ENCODE results near the gene LRRC8E.

GRCh38 chr19:7927605-7928333 lies 39.5 kb downstream of the LRRC8E start:
- TF ChIP-seq POLR2AphosphoS5 (IDR thresholded peaks at IDR 0.05; ENCODE audit: low read depth, low read length) (no peak; the same call in 1 of the 2 replicates), SIN3A (IDR thresholded peaks at IDR 0.05; ENCODE audit: borderline replicate concordance, insufficient read depth, low read length) (no peak), REST (IDR thresholded peaks at IDR 0.05; ENCODE audit: insufficient read depth in 1 of 2, low read depth in 2 of 2, low read length in 2 of 2) (no peak), TAF1 (IDR thresholded peaks at IDR 0.05; ENCODE audit: borderline replicate concordance, insufficient read depth, low read length) (0 out of 2 replicates have a peak, but pooled peaks have one; percentile 6), FOXP2 (optimal IDR thresholded peaks at IDR 0.05; ENCODE audit: borderline replicate concordance, extremely low read depth, extremely low read length, insufficient read depth) (no peak)

Data from PFSK-1 (cell line).